H1 (cell line): ENCODE results near the gene POLR3A. TPM values are rescaled to one million over a fixed set of nuclear protein-coding genes. Genes with fewer than 3 reads are reported as not detected.

Experiments
- ATF2 ChIP-seq: IDR thresholded peaks from 2 replicates; pipeline ENCODE4 v1.6.1; 2012; ENCODE audit warnings: low read length, inconsistent platforms
- EGR1 ChIP-seq: IDR thresholded peaks from 2 replicates; pipeline ENCODE4 v1.6.1; 2011; ENCODE audit warnings: low read depth, low read length, borderline replicate concordance
- FOSL1 ChIP-seq: IDR thresholded peaks from 2 replicates; pipeline ENCODE4 v1.6.1; 2011; ENCODE audit warnings: mild to moderate bottlenecking, low read depth, low read length, moderate library complexity; ENCODE audit not compliant: insufficient read depth
- GTF2F1 ChIP-seq: IDR thresholded peaks from 2 replicates; pipeline ENCODE4 v1.6.1; 2012; ENCODE audit warnings: low read depth, low read length, improper control_type of control experiment, borderline replicate concordance
- PHF8 ChIP-seq: fragments of 200-600 bp; sonication (generic); conservative IDR thresholded peaks from 2 replicates; pipeline ENCODE4 v1.7.1; 2012; ENCODE audit warnings: low read depth, mild to moderate bottlenecking, inconsistent platforms, low read length, moderate library complexity
- POLR2AphosphoS5 ChIP-seq: IDR thresholded peaks from 2 replicates; pipeline ENCODE4 v1.6.1; 2011; ENCODE audit warnings: low read depth, low read length
- SIN3A ChIP-seq, 2 experiments: IDR thresholded peaks in 1 of 2; conservative IDR thresholded peaks in 1 of 2; 2 replicates each; pipeline ENCODE4 v1.6.1; 2011 to 2012; ENCODE audit warnings: low read length in 2 of 2, improper control_type of control experiment in 1 of 2, low read depth in 1 of 2, mild to moderate bottlenecking in 1 of 2
- SUZ12 ChIP-seq: fragments of 200-600 bp; sonication (generic); IDR thresholded peaks from 2 replicates; pipeline ENCODE4 v1.6.1; 2012; ENCODE audit warnings: mild to moderate bottlenecking, inconsistent platforms, low read length, moderate library complexity, mixed read lengths
- polyA plus RNA-seq, 7 experiments: library from polyadenylated mRNA; depleted of rRNA in 3 of 7; stranded (reverse) in 5 of 7; unstranded in 2 of 7; fragments of >200 nt in 5 of 7; fragments of 200-250 nt in 2 of 7; gene quantifications; 1 replicate in 5 of 7; 2 replicates in 1 of 7; 4 replicates in 1 of 7; pipeline versions ENCODE4 v1.2.1 to v1.2.3, GENCODE V29; 2011 to 2013; ENCODE audit warnings: missing spikeins in 2 of 7, mixed read lengths in 2 of 7
- total RNA-seq: library from RNA; stranded (reverse); fragmentation: NEBNext Ultra II Directional; extraction: Animal tissue kit (Norgen Biotek cat#: 25700); gene quantifications from 2 replicates; pipeline ENCODE4 v1.2.1, GENCODE V29; 2021
- TF ChIP-seq, protein P1 (sequence below): fragments of 300-600 bp; sonication (generic); IDR thresholded peaks from 2 replicates; pipeline ENCODE4 v1.7.1; 2012; ENCODE audit warnings: low read length, moderate library complexity, mild to moderate bottlenecking, inconsistent platforms; ENCODE audit not compliant: insufficient replicate concordance

Gene POLR3A
- total and polyA plus RNA-seq, 2 of the 8 experiments (the other 6 are each of a cell fraction or from before 2014, with no cell fraction given): 11.3 to 38.6 TPM

DNA sequence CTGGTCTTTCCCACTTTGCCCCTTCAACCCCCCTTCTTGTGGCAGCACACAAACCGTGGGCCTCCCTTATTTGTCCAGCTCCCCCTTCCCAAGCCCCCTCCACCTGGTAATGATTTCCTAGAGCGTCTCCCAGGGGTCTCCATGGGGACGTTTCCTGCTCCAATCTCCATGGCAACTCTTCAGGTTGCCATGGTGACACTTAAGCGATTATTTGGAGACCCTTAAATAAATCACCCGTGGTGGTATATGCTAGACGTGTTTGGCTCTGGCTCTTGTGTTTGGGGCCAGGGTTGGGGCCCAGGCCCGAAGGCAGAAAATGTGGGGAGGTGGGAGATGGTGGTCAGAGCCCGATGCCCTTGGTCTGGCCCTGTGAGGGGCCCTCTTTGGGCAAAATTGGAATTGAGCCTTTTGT lies 61.7 kb downstream of the POLR3A start (continued):
- TF ChIP-seq, protein P1, sequence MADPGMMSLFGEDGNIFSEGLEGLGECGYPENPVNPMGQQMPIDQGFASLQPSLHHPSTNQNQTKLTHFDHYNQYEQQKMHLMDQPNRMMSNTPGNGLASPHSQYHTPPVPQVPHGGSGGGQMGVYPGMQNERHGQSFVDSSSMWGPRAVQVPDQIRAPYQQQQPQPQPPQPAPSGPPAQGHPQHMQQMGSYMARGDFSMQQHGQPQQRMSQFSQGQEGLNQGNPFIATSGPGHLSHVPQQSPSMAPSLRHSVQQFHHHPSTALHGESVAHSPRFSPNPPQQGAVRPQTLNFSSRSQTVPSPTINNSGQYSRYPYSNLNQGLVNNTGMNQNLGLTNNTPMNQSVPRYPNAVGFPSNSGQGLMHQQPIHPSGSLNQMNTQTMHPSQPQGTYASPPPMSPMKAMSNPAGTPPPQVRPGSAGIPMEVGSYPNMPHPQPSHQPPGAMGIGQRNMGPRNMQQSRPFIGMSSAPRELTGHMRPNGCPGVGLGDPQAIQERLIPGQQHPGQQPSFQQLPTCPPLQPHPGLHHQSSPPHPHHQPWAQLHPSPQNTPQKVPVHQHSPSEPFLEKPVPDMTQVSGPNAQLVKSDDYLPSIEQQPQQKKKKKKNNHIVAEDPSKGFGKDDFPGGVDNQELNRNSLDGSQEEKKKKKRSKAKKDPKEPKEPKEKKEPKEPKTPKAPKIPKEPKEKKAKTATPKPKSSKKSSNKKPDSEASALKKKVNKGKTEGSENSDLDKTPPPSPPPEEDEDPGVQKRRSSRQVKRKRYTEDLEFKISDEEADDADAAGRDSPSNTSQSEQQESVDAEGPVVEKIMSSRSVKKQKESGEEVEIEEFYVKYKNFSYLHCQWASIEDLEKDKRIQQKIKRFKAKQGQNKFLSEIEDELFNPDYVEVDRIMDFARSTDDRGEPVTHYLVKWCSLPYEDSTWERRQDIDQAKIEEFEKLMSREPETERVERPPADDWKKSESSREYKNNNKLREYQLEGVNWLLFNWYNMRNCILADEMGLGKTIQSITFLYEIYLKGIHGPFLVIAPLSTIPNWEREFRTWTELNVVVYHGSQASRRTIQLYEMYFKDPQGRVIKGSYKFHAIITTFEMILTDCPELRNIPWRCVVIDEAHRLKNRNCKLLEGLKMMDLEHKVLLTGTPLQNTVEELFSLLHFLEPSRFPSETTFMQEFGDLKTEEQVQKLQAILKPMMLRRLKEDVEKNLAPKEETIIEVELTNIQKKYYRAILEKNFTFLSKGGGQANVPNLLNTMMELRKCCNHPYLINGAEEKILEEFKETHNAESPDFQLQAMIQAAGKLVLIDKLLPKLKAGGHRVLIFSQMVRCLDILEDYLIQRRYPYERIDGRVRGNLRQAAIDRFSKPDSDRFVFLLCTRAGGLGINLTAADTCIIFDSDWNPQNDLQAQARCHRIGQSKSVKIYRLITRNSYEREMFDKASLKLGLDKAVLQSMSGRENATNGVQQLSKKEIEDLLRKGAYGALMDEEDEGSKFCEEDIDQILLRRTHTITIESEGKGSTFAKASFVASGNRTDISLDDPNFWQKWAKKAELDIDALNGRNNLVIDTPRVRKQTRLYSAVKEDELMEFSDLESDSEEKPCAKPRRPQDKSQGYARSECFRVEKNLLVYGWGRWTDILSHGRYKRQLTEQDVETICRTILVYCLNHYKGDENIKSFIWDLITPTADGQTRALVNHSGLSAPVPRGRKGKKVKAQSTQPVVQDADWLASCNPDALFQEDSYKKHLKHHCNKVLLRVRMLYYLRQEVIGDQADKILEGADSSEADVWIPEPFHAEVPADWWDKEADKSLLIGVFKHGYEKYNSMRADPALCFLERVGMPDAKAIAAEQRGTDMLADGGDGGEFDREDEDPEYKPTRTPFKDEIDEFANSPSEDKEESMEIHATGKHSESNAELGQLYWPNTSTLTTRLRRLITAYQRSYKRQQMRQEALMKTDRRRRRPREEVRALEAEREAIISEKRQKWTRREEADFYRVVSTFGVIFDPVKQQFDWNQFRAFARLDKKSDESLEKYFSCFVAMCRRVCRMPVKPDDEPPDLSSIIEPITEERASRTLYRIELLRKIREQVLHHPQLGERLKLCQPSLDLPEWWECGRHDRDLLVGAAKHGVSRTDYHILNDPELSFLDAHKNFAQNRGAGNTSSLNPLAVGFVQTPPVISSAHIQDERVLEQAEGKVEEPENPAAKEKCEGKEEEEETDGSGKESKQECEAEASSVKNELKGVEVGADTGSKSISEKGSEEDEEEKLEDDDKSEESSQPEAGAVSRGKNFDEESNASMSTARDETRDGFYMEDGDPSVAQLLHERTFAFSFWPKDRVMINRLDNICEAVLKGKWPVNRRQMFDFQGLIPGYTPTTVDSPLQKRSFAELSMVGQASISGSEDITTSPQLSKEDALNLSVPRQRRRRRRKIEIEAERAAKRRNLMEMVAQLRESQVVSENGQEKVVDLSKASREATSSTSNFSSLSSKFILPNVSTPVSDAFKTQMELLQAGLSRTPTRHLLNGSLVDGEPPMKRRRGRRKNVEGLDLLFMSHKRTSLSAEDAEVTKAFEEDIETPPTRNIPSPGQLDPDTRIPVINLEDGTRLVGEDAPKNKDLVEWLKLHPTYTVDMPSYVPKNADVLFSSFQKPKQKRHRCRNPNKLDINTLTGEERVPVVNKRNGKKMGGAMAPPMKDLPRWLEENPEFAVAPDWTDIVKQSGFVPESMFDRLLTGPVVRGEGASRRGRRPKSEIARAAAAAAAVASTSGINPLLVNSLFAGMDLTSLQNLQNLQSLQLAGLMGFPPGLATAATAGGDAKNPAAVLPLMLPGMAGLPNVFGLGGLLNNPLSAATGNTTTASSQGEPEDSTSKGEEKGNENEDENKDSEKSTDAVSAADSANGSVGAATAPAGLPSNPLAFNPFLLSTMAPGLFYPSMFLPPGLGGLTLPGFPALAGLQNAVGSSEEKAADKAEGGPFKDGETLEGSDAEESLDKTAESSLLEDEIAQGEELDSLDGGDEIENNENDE: no peak
- TF ChIP-seq SUZ12: no peak
- TF ChIP-seq PHF8: no peak
- TF ChIP-seq EGR1: no peak
- no peak for TF ChIP-seq ATF2
- no peak for TF ChIP-seq GTF2F1
- TF ChIP-seq SIN3A (conservative IDR thresholded peaks at IDR 0.05 in 1 of 2, IDR thresholded peaks at IDR 0.05 in 1 of 2; ENCODE audit: low read depth in 1 of 2, low read length in 2 of 2): no peak
- TF ChIP-seq FOSL1: no peak
- no peak for TF ChIP-seq POLR2AphosphoS5
